ENCODE results near the gene IGHMBP2.

- TF ChIP-seq, protein P1, sequence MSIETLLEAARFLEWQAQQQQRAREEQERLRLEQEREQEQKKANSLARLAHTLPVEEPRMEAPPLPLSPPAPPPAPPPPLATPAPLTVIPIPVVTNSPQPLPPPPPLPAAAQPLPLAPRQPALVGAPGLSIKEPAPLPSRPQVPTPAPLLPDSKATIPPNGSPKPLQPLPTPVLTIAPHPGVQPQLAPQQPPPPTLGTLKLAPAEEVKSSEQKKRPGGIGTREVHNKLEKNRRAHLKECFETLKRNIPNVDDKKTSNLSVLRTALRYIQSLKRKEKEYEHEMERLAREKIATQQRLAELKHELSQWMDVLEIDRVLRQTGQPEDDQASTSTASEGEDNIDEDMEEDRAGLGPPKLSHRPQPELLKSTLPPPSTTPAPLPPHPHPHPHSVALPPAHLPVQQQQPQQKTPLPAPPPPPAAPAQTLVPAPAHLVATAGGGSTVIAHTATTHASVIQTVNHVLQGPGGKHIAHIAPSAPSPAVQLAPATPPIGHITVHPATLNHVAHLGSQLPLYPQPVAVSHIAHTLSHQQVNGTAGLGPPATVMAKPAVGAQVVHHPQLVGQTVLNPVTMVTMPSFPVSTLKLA (conservative IDR thresholded peaks at IDR 0.05): no peak
- TF ChIP-seq YY1 (IDR thresholded peaks at IDR 0.05; ENCODE audit: borderline replicate concordance in 1 of 3, control insufficient read depth in 1 of 3, extremely low read depth in 1 of 3, insufficient read depth in 3 of 3, insufficient read length in 1 of 3, insufficient replicate concordance in 2 of 3, low read depth in 1 of 3, low read length in 2 of 3) (no peak), SIX5 (IDR thresholded peaks at IDR 0.05; ENCODE audit: borderline replicate concordance in 1 of 2, insufficient read depth in 1 of 2, low read depth in 1 of 2, low read length in 2 of 2) (no peak), POLR2AphosphoS5 (IDR thresholded peaks at IDR 0.05; ENCODE audit: control insufficient read depth, insufficient read depth, low read depth, low read length) (no peak)
- TF ChIP-seq, protein P2, sequence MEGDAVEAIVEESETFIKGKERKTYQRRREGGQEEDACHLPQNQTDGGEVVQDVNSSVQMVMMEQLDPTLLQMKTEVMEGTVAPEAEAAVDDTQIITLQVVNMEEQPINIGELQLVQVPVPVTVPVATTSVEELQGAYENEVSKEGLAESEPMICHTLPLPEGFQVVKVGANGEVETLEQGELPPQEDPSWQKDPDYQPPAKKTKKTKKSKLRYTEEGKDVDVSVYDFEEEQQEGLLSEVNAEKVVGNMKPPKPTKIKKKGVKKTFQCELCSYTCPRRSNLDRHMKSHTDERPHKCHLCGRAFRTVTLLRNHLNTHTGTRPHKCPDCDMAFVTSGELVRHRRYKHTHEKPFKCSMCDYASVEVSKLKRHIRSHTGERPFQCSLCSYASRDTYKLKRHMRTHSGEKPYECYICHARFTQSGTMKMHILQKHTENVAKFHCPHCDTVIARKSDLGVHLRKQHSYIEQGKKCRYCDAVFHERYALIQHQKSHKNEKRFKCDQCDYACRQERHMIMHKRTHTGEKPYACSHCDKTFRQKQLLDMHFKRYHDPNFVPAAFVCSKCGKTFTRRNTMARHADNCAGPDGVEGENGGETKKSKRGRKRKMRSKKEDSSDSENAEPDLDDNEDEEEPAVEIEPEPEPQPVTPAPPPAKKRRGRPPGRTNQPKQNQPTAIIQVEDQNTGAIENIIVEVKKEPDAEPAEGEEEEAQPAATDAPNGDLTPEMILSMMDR (IDR thresholded peaks at IDR 0.05 in 2 of 3, conservative IDR thresholded peaks at IDR 0.05 in 1 of 3; ENCODE audit: insufficient read depth in 2 of 3, low read depth in 1 of 3, low read length in 3 of 3): no peak
- TF ChIP-seq, protein P3, sequence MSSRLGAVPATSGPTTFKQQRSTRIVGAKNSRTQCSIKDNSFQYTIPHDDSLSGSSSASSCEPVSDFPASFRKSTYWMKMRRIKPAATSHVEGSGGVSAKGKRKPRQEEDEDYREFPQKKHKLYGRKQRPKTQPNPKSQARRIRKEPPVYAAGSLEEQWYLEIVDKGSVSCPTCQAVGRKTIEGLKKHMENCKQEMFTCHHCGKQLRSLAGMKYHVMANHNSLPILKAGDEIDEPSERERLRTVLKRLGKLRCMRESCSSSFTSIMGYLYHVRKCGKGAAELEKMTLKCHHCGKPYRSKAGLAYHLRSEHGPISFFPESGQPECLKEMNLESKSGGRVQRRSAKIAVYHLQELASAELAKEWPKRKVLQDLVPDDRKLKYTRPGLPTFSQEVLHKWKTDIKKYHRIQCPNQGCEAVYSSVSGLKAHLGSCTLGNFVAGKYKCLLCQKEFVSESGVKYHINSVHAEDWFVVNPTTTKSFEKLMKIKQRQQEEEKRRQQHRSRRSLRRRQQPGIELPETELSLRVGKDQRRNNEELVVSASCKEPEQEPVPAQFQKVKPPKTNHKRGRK (tag; IDR thresholded peaks at IDR 0.05): no peak
Observed at GRCh38 chr11:68862421-68862820, 41.3 kb upstream of the IGHMBP2 start.
